Smooth muscle cell of the pulmonary artery (primary cell): ENCODE measurements around the gene SLC32A1. TPM values are rescaled to one million over a fixed set of nuclear protein-coding genes. Genes with fewer than 3 reads are reported as not detected.

ENCODE experiments used
- total RNA-seq: library from RNA; depleted of rRNA; stranded (reverse); fragments of >200 nt; gene quantifications from 2 replicates; pipeline ENCODE4 v1.2.3, GENCODE V29; 2014

SLC32A1 gene, protein sequence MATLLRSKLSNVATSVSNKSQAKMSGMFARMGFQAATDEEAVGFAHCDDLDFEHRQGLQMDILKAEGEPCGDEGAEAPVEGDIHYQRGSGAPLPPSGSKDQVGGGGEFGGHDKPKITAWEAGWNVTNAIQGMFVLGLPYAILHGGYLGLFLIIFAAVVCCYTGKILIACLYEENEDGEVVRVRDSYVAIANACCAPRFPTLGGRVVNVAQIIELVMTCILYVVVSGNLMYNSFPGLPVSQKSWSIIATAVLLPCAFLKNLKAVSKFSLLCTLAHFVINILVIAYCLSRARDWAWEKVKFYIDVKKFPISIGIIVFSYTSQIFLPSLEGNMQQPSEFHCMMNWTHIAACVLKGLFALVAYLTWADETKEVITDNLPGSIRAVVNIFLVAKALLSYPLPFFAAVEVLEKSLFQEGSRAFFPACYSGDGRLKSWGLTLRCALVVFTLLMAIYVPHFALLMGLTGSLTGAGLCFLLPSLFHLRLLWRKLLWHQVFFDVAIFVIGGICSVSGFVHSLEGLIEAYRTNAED
- not detected in 2 replicates for total RNA-seq

DNA sequence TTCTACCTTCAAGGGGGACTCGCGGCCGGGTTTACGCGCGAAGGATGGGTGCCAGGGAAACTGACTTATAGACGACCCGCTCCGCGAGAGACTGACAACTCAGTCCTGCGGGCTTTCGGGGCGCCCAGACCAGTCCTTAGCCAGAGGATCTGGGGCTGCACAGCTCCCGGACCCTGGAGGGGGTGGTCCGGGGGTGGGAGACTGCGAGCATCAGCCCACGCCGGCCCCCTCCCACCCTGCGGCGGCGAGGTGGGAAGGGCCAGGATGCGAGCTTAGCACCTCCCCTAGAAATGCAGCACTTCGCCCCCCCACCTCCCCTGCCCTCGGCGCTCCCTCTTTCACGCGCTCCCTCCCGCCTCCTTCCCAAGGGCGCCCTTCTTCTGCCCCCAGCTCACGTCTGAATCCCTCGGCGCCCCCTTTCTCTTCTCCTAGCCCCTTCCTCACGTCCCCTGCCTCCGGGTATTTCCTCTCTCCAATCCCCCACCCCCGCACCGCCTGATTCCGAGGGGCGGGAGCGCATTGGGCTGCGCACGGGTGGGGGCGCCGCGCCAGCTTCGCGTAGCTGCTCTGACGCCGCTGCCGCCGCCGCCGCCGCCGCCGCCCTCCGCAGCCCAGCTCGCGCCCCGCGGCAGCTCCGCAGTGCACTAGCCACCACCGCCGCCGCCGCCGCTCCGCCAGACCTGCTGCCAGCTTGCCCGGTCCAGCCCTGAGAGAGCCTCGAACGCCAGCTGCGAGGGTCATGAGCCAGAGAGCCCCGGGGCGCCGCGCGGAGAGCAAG lies at the start of gene SLC32A1:
Gene SLC32A1 (plus strand): TSS at position 639 of the 778 bp plus-strand sequence. CDS start 239 bp downstream, outside the sequence.

GRCh38 chr20:38748097-38748860 lies 24.0 kb downstream of the SLC32A1 start, which contains the start of gene ACTR5:
ACTR5 (plus strand) TSS chr20:38748460; CDS start chr20:38748479, 19 bp downstream.

Other genes with a start within 250 kb of the SLC32A1 start
- gene ADIG, start 143.3 kb upstream of the SLC32A1 start, total RNA-seq, result not detected in 2 replicates
- gene ARHGAP40, start 122.7 kb upstream of the SLC32A1 start, total RNA-seq, result not detected in 2 replicates
- gene ACTR5, start 24.0 kb downstream of the SLC32A1 start, total RNA-seq, result 5.2 and 5.5 TPM in 2 replicates
- gene PPP1R16B, start 81.2 kb downstream of the SLC32A1 start, total RNA-seq, result 0.13 TPM in 2 replicates
- gene FAM83D, start 201.9 kb downstream of the SLC32A1 start, total RNA-seq, result 4.5 and 7.8 TPM in 2 replicates
- 7.8 and 9.0 TPM in 2 replicates for gene DHX35, start 237.9 kb downstream of the SLC32A1 start, total RNA-seq